Measurements from ENCODE around the gene PNKD. TPM values are rescaled to one million over a fixed set of nuclear protein-coding genes. Genes with fewer than 3 reads are reported as not detected.

The PNKD gene
- total and polyA plus RNA-seq, 12 donors = 48.8 to 181 (median 87.4) TPM

DNA sequence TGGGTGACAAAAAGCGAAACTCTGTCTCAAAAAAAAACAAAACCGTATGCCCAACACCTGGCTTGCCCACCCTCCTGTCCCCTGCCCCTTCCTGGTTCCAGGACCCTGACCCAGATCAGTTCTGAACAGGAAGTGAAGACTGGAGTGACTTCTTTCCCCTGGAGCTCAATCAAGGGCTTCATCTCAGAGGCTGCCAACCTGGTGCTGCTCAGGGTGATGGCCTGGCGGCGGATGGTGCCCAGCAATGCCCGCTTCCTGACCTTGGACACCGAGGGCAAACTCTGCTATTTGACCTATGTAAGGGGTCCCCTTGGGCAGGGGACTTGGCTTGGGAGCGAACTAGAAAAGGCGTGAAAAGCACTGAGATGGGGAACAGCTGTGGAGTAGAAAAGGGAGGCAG is 92.3 kb downstream of the PNKD start:
- no peaks in the 10 kb centered on the region for H3K9me3 ChIP-seq (replicated peaks in 1 of 3)
- H3K27ac ChIP-seq = no peak overlapping the region
- no peaks in the 10 kb centered on the region for H3K27me3 ChIP-seq
- 76 to 89% (median 85%) methylated on average over 8 of the region's 8 CpGs for WGBS, 4 donors
- H3K36me3 ChIP-seq (replicated peaks in 1 of 2) = no peaks in the 10 kb centered on the region
- no peak overlapping the region for H3K4me3 ChIP-seq
- DNase-seq = no peak
- TF ChIP-seq, protein P1, sequence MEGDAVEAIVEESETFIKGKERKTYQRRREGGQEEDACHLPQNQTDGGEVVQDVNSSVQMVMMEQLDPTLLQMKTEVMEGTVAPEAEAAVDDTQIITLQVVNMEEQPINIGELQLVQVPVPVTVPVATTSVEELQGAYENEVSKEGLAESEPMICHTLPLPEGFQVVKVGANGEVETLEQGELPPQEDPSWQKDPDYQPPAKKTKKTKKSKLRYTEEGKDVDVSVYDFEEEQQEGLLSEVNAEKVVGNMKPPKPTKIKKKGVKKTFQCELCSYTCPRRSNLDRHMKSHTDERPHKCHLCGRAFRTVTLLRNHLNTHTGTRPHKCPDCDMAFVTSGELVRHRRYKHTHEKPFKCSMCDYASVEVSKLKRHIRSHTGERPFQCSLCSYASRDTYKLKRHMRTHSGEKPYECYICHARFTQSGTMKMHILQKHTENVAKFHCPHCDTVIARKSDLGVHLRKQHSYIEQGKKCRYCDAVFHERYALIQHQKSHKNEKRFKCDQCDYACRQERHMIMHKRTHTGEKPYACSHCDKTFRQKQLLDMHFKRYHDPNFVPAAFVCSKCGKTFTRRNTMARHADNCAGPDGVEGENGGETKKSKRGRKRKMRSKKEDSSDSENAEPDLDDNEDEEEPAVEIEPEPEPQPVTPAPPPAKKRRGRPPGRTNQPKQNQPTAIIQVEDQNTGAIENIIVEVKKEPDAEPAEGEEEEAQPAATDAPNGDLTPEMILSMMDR (IDR thresholded peaks at IDR 0.05) = no peak
- no peak for TF ChIP-seq POLR2A (IDR thresholded peaks at IDR 0.05)
- intact Hi-C loops (cut with DNase I) = no loop called here
- no peaks in the 10 kb centered on the region for H3K4me1 ChIP-seq (replicated peaks in 1 of 2)

- no peak overlapping the region for H3K27ac ChIP-seq
- no peak overlapping the region for H3K4me3 ChIP-seq
- no peaks in the 10 kb centered on the region for H3K36me3 ChIP-seq (replicated peaks in 1 of 2)
- peaks cover 0 to 9% of the 10 kb centered on the region in 2 donors for H3K4me1 ChIP-seq (replicated peaks in 1 of 2)
- intact Hi-C loops (cut with DNase I) = no loop called here
- H3K27me3 ChIP-seq = no peaks in the 10 kb centered on the region
- no peak for DNase-seq
- no peaks in the 10 kb centered on the region for H3K9me3 ChIP-seq (replicated peaks in 1 of 3)
- 72 to 80% (median 75%) methylated on average over 3 of the region's 3 CpGs for WGBS, 4 donors
- TF ChIP-seq POLR2A (IDR thresholded peaks at IDR 0.05) = no peak
- TF ChIP-seq, protein P1 (IDR thresholded peaks at IDR 0.05) = no peak
Measured at GRCh38 chr2:218363736-218364135, 93.4 kb downstream of the PNKD start.

DNA sequence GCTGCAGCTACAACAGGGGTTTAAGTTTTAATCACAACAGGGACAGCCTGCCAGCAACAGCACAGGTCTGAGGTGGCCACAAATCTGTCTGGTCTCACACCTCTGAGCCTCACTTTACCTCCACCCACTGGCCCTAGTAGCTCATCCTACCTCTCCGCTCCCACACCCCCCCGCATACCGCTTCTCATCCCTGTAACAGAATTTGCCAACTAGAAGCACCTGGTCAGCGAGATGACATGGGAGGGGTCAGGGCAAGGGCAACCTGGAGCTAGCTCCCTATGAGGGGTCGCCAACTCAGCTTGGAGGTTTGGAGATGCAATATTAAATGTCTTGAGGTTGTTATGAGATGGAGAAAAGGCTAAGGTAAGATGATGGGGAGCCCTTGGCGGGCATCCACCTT is 93.9 kb downstream of the PNKD start:
- no peak for DNase-seq
- WGBS, 4 donors = 72 to 87% (median 85%) methylated on average over 6 of the region's 6 CpGs

GRCh38 chr2:218366621-218367414 is 96.5 kb downstream of the PNKD start:
- no peaks in the 10 kb centered on the region for H3K36me3 ChIP-seq (replicated peaks in 1 of 2)
- 90 to 98% (median 94%) methylated on average over 7 to 9 of the region's 9 CpGs for WGBS, 4 donors
- H3K4me1 ChIP-seq (replicated peaks in 1 of 2) = peaks cover 0 to 14% of the 10 kb centered on the region in 2 donors
- H3K9me3 ChIP-seq (replicated peaks in 1 of 3) = no peaks in the 10 kb centered on the region
- peak in 1 of 7 donors; percentile 20 for DNase-seq
- no peaks in the 10 kb centered on the region for H3K27me3 ChIP-seq
- TF ChIP-seq, protein P1 (IDR thresholded peaks at IDR 0.05) = no peak
- no peak for TF ChIP-seq POLR2A (IDR thresholded peaks at IDR 0.05)
- intact Hi-C loops (cut with DNase I) = no loop called here
- H3K27ac ChIP-seq = peak overlapping the region; percentile 15 to 94 (median 82)
- peak overlapping the region in 2 of 4 donors; percentile 15 to 40 for H3K4me3 ChIP-seq

More for the DNA sequence above, 93.9 kb downstream of the PNKD start:
- Histone ChIP-seq H3K4me3 (no peak overlapping the region), H3K4me1 (replicated peaks in 1 of 2) (peaks cover 0 to 9% of the 10 kb centered on the region in 2 donors), H3K27ac (no peak overlapping the region), H3K36me3 (replicated peaks in 1 of 2) (no peaks in the 10 kb centered on the region), H3K27me3 (no peaks in the 10 kb centered on the region), H3K9me3 (replicated peaks in 1 of 3) (no peaks in the 10 kb centered on the region)
- TF ChIP-seq, protein P1 (IDR thresholded peaks at IDR 0.05) = no peak
- no peak for TF ChIP-seq POLR2A (IDR thresholded peaks at IDR 0.05)
- intact Hi-C loops (cut with DNase I) = no loop called here

Data from adrenal gland (tissue), 12 donors.